Loucy (cell line): Measurements from ENCODE around the gene COL5A1.

ENCODE experiments used
- H2AFZ ChIP-seq: fragments of 200-600 bp; sonication (generic); 2 replicates; pipeline ENCODE4 v1.6.0; 2016; ENCODE audit warnings: antibody characterized with exemption, mild to moderate bottlenecking, low read length, moderate library complexity
- H3F3A ChIP-seq: fragments of 200-600 bp; 2 replicates; pipeline ENCODE4 v1.6.0; 2016; ENCODE audit warnings: antibody characterized with exemption, low read depth, mild to moderate bottlenecking
- H3K27me3 ChIP-seq: fragments of 200-600 bp; sonication (generic); 2 replicates; pipeline ENCODE4 v1.6.1; 2014; ENCODE audit warnings: low read length, mild to moderate bottlenecking; ENCODE audit not compliant: insufficient read depth, poor library complexity, severe bottlenecking
- H3K36me3 ChIP-seq: fragments of 200-600 bp; sonication (generic); 2 replicates; pipeline ENCODE4 v1.6.1; 2016; ENCODE audit warnings: low read length; ENCODE audit not compliant: insufficient read depth
- H3K4me1 ChIP-seq: fragments of 200-600 bp; sonication (generic); 2 replicates; pipeline ENCODE4 v1.5.1; 2014; ENCODE audit warnings: low read length, mild to moderate bottlenecking; ENCODE audit not compliant: insufficient read depth, poor library complexity, severe bottlenecking
- H3K4me2 ChIP-seq: fragments of 200-600 bp; sonication (generic); 2 replicates; pipeline ENCODE4 v1.6.0; 2014; ENCODE audit warnings: antibody characterized with exemption, low read length, low read depth, mild to moderate bottlenecking; ENCODE audit not compliant: poor library complexity, severe bottlenecking
- H3K4me3 ChIP-seq: fragments of 200-600 bp; sonication (generic); 2 replicates; pipeline ENCODE4 v1.5.1; 2014; ENCODE audit warnings: low read length, mild to moderate bottlenecking, mixed read lengths; ENCODE audit not compliant: poor library complexity, severe bottlenecking
- H3K79me2 ChIP-seq: fragments of 200-600 bp; sonication (generic); 2 replicates; pipeline ENCODE4 v1.6.1; 2014; ENCODE audit warnings: low read length; ENCODE audit not compliant: insufficient read depth
- H3K9ac ChIP-seq: fragments of 200-600 bp; sonication (generic); 2 replicates; pipeline ENCODE4 v1.6.0; 2014; ENCODE audit warnings: mild to moderate bottlenecking, low read depth, low read length, moderate library complexity; ENCODE audit not compliant: poor library complexity, severe bottlenecking
- H3K9me2 ChIP-seq: fragments of 200-600 bp; sonication (generic); replicated peaks from 2 replicates; pipeline ENCODE4 v1.6.1; 2016; ENCODE audit warnings: low read depth, low read length, mixed read lengths
- H3K9me3 ChIP-seq: fragments of 200-600 bp; sonication (generic); 2 replicates; pipeline ENCODE4 v1.6.1; 2014; ENCODE audit warnings: mild to moderate bottlenecking, antibody characterized with exemption, low read length, low read depth; ENCODE audit not compliant: insufficient read depth
- H4K20me1 ChIP-seq: fragments of 200-600 bp; sonication (generic); 2 replicates; pipeline ENCODE4 v1.6.0; 2014; ENCODE audit warnings: antibody characterized with exemption, low read length, mild to moderate bottlenecking; ENCODE audit not compliant: insufficient read depth, poor library complexity, severe bottlenecking
- EZH2phosphoT487 ChIP-seq: fragments of 200-600 bp; IDR thresholded peaks from 2 replicates; pipeline ENCODE4 v1.6.1; 2018; ENCODE audit warnings: antibody characterized with exemption, mild to moderate bottlenecking, moderate library complexity, borderline replicate concordance
- TF ChIP-seq, protein P1 (sequence below): fragments of 200-600 bp; sonication (generic); conservative IDR thresholded peaks from 2 replicates; pipeline ENCODE4 v1.5.1; 2014; ENCODE audit warnings: mild to moderate bottlenecking, antibody characterized with exemption, low read length

The COL5A1 gene

DNA sequence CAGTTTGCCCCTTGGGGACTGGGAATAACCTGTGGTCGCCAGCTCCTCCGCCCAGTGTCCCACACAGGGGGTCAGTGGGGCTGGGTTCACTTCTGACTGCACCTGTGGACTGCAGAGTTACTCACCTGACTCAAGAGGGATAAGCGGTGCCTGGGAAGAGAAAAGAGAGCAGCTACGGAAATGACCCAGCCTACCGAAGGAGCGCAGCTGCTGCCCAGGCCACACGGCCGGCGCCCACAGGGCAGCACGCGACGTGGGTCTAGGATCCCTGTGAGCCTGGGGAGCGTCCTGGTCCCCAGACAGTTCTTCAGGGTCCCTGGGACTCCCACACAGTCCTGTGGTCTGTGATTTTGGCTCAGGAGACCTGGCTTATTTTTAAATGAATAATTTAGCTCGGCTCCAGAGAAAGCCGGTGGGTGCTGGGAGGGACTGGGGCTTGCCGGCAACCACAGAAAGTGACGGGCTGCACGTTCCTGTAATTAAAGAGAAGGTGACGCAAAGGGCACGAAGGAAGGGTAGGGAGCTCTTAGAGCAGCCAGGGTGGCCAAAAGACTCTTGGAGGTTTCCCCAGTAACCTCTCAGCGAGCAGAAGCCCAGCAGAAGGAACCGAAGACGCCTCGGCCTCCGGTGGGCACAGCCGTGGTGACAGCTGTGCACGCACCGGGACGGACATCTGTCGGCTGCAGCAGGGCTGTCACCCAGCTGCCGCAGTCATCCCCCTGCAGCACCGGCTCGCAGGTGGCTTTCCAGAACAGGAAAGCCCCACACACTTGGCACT lies 141.5 kb downstream of the COL5A1 start:
- no peaks in the 10 kb centered on the region for H3K9me2 ChIP-seq
- H3K9ac ChIP-seq = no peak overlapping the region
- no peaks in the 10 kb centered on the region for H3K9me3 ChIP-seq
- H4K20me1 ChIP-seq = no peaks in the 10 kb centered on the region
- H3F3A ChIP-seq = no peaks in the 10 kb centered on the region
- H3K79me2 ChIP-seq = no peaks in the 10 kb centered on the region
- H3K27me3 ChIP-seq = no peaks in the 10 kb centered on the region
- H3K36me3 ChIP-seq = no peaks in the 10 kb centered on the region
- no peaks in the 10 kb centered on the region for H3K4me1 ChIP-seq
- no peak overlapping the region for H3K4me2 ChIP-seq
- no peak overlapping the region for H3K4me3 ChIP-seq
- TF ChIP-seq EZH2phosphoT487 = no peak
- TF ChIP-seq, protein P1, sequence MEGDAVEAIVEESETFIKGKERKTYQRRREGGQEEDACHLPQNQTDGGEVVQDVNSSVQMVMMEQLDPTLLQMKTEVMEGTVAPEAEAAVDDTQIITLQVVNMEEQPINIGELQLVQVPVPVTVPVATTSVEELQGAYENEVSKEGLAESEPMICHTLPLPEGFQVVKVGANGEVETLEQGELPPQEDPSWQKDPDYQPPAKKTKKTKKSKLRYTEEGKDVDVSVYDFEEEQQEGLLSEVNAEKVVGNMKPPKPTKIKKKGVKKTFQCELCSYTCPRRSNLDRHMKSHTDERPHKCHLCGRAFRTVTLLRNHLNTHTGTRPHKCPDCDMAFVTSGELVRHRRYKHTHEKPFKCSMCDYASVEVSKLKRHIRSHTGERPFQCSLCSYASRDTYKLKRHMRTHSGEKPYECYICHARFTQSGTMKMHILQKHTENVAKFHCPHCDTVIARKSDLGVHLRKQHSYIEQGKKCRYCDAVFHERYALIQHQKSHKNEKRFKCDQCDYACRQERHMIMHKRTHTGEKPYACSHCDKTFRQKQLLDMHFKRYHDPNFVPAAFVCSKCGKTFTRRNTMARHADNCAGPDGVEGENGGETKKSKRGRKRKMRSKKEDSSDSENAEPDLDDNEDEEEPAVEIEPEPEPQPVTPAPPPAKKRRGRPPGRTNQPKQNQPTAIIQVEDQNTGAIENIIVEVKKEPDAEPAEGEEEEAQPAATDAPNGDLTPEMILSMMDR = no peak
- H2AFZ ChIP-seq = no peak overlapping the region

DNA sequence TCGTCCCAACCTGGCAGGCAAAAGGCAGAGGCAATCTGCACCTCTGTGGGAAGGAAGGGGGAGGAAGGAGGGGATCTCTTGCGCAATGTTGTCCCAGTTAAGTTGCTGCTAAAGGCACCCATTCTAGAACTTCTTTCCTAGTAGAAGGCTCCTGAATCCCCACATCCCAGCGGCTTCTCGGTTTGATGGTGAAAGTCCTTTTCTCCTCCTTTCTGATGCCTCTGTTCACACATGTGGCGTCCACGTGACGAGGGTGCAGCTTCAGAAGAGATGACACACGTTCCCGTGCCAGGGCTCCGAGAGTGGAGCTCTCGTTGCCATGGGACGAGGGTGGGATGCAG lies 142.1 kb downstream of the COL5A1 start:
- Histone ChIP-seq H3K9me3 (no peaks in the 10 kb centered on the region), H3K36me3 (no peaks in the 10 kb centered on the region), H3K79me2 (no peaks in the 10 kb centered on the region), H3K9ac (no peak overlapping the region), H3K27me3 (no peaks in the 10 kb centered on the region), H3F3A (no peaks in the 10 kb centered on the region), H3K9me2 (no peaks in the 10 kb centered on the region), H3K4me3 (no peak overlapping the region), H3K4me1 (no peaks in the 10 kb centered on the region), H3K4me2 (no peak overlapping the region), H2AFZ (no peak overlapping the region), H4K20me1 (no peaks in the 10 kb centered on the region)
- TF ChIP-seq EZH2phosphoT487 = no peak
- TF ChIP-seq, protein P1 = no peak

DNA sequence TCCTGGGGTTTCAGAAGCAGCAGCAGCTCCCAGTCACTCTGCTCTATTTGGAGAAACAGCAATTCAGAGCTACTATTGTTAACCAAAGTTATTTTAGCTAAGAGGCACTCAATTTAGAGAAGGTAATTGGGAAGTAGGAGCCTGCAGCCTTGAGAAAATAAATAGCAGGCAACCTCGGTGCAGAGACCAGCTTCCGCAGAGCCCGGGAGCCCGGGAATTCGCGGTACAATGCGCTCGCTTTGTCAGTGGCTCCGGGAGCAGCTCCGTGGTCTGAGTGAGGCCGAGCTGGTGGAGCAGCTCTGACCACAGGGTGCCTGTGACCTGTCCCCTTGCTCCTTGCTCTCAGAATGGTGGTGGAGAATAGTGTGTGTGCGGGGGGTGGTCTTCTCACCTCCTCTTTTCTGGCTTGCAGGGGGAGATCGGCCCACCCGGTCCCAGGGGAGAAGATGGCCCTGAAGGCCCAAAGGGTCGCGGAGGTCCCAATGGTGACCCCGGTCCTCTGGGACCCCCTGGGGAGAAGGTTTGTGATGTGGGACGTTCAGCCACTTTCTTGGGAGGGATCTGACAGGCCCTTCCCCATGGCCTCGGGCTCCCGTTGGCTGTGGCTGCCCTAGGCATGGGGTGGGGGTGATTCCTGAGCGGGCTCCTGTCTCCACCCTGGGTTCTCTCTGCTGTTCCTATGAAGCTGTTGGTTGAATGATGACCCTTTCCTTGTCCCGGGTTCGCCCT lies 143.1 kb downstream of the COL5A1 start:
- no peak overlapping the region for H3K4me3 ChIP-seq
- no peaks in the 10 kb centered on the region for H3K9me3 ChIP-seq
- H2AFZ ChIP-seq = no peak overlapping the region
- no peaks in the 10 kb centered on the region for H3K4me1 ChIP-seq
- no peaks in the 10 kb centered on the region for H4K20me1 ChIP-seq
- no peaks in the 10 kb centered on the region for H3F3A ChIP-seq
- no peak overlapping the region for H3K9ac ChIP-seq
- TF ChIP-seq, protein P1 = no peak
- no peaks in the 10 kb centered on the region for H3K36me3 ChIP-seq
- no peak overlapping the region for H3K4me2 ChIP-seq
- H3K79me2 ChIP-seq = no peaks in the 10 kb centered on the region
- no peaks in the 10 kb centered on the region for H3K27me3 ChIP-seq
- H3K9me2 ChIP-seq = no peaks in the 10 kb centered on the region
